HepG2 (cell line): ENCODE measurements around the gene GABRR2. TPM values are rescaled to one million over a fixed set of nuclear protein-coding genes. Genes with fewer than 3 reads are reported as not detected.

ENCODE experiments used
- ATAC-seq: fragments of 200-7000 bp; cut with Tn5 transposase; 3 replicates; pipeline ENCODE4 v1.9.1; 2020; ENCODE audit warnings: mild to moderate bottlenecking, moderate library complexity
- BruUV-seq: library from RNA; stranded (reverse); fragments of 400-500 nt; replicated peaks from 2 replicates; lab custom pipeline; 2021; lab: Mats Ljungman, UMichigan
- CTCF ChIA-PET: fragments of 300-600 bp; formaldehyde crosslinking; extraction: SDS; loops from one replicate; lab custom pipeline; 2021; ENCODE audit warnings: low total read pairs, inconsistent platforms, low intra/inter-chr PET ratio; lab: Yijun Ruan, JAX
- POLR2A ChIA-PET: fragments of 350-600 bp; sonication (Branson Sonifier 250); formaldehyde crosslinking; loops from one replicate; lab custom pipeline; 2020; ENCODE audit warnings: antibody characterized with exemption, inconsistent platforms; lab: Yijun Ruan, JAX
- DNase-seq: peaks from one replicate; pipeline ENCODE4 v3.0.0-alpha.2; 2015; ENCODE audit warnings: low spot score
- FAIRE-seq: peaks from 3 replicates; lab custom pipeline; 2011; peaks lifted over from hg19 to GRCh38; lab: Jason Lieb, UNC
- H2AFZ ChIP-seq: one replicate; pipeline ENCODE4 v1.6.1; 2011; ENCODE audit warnings: low read length, inconsistent platforms
- H3K27ac ChIP-seq: fragments of 300-600 bp; 3 replicates; pipeline ENCODE4 v1.8.0; 2011; ENCODE audit warnings: mixed run types, mild to moderate bottlenecking, mixed read lengths, low read length, inconsistent platforms; ENCODE audit not compliant: insufficient read depth; ENCODE audit errors: extremely low read length
- H3K27me3 ChIP-seq, 2 experiments: fragments of 200-600 bp in 1 of 2; 2 replicates in 1 of 2; 3 replicates in 1 of 2; pipeline versions ENCODE4 v1.6.0 to v1.8.0; 2011; ENCODE audit warnings: low read length in 2 of 2, mild to moderate bottlenecking in 2 of 2, moderate library complexity in 2 of 2, inconsistent platforms in 1 of 2; ENCODE audit not compliant: insufficient read depth in 2 of 2, control insufficient read depth in 1 of 2
- H3K36me3 ChIP-seq, 2 experiments: fragments of 200-600 bp in 1 of 2; replicated peaks in 1 of 2; 2 replicates in 1 of 2; 3 replicates in 1 of 2; pipeline versions ENCODE4 v1.5.1 to v1.8.0; 2011; ENCODE audit warnings: low read length in 2 of 2, inconsistent platforms in 1 of 2; ENCODE audit not compliant: insufficient read depth in 2 of 2, control insufficient read depth in 1 of 2
- H3K4me1 ChIP-seq: 2 replicates; pipeline ENCODE4 v1.5.1; 2012; ENCODE audit warnings: low read length, inconsistent platforms; ENCODE audit not compliant: insufficient read depth
- H3K4me2 ChIP-seq: 2 replicates; pipeline ENCODE4 v1.6.0; 2011; ENCODE audit warnings: low read depth, low read length, inconsistent platforms
- H3K4me3 ChIP-seq, 3 experiments: fragments of 200-600 bp in 1 of 3; sonication (generic), shearing (Covaris generic) in 1 of 3; replicated peaks in 1 of 3; 2 replicates each; pipeline ENCODE4 v1.5.1; 2011 to 2016; ENCODE audit warnings: low read length in 3 of 3, inconsistent platforms in 2 of 3, low read depth in 2 of 3, mild to moderate bottlenecking in 2 of 3, control low read depth in 1 of 3, mixed read lengths in 1 of 3; ENCODE audit not compliant: insufficient read depth in 1 of 3
- H3K79me2 ChIP-seq: one replicate; pipeline ENCODE4 v1.6.1; 2011; ENCODE audit warnings: low read length, inconsistent platforms; ENCODE audit not compliant: insufficient read depth
- H3K9ac ChIP-seq: 2 replicates; pipeline ENCODE4 v1.6.0; 2011; ENCODE audit warnings: mild to moderate bottlenecking, low read depth, low read length, inconsistent platforms; ENCODE audit not compliant: insufficient read depth
- H3K9me3 ChIP-seq: 2 replicates; pipeline ENCODE4 v1.5.1; 2012; ENCODE audit warnings: mild to moderate bottlenecking, low read length
- H4K20me1 ChIP-seq: 2 replicates; pipeline ENCODE4 v1.6.0; 2011; ENCODE audit warnings: inconsistent platforms, mild to moderate bottlenecking, low read length, moderate library complexity; ENCODE audit not compliant: insufficient read depth
- ATF7 ChIP-seq, 2 experiments: fragments of 450-650 bp in 1 of 2; sonication (generic) in 1 of 2; formaldehyde crosslinking in 1 of 2; IDR thresholded peaks; 2 replicates each; pipeline versions ENCODE4 v1.4.0 to v1.6.1; 2016 to 2020; ENCODE audit warnings: antibody characterized with exemption in 1 of 2, mild to moderate bottlenecking in 1 of 2, missing genetic modification reagents in 1 of 2
- FOXO1 ChIP-seq: sonication (generic); formaldehyde crosslinking; IDR thresholded peaks from 2 replicates; pipeline ENCODE4 v1.4.0; 2020; ENCODE audit warnings: missing genetic modification reagents
- GABPA ChIP-seq, 2 experiments: IDR thresholded peaks; 2 replicates each; pipeline ENCODE4 v1.6.1; 2011 to 2016; ENCODE audit warnings: low read depth in 2 of 2, low read length in 1 of 2, missing biosample characterization in 1 of 2, missing genetic modification characterization in 1 of 2
- POLR2AphosphoS5 ChIP-seq: IDR thresholded peaks from 2 replicates; pipeline ENCODE4 v1.6.1; 2012; ENCODE audit warnings: low read depth, low read length
- RELA ChIP-seq: sonication (generic); formaldehyde crosslinking; IDR thresholded peaks from 2 replicates; pipeline ENCODE4 v1.4.0; 2020; ENCODE audit warnings: missing genetic modification reagents
- SOX13 ChIP-seq, 3 experiments: fragments of 450-650 bp in 1 of 3; sonication (generic) in 1 of 3; formaldehyde crosslinking in 1 of 3; IDR thresholded peaks in 2 of 3; conservative IDR thresholded peaks in 1 of 3; 2 replicates each; pipeline versions ENCODE4 v1.5.0 to v1.6.1; 2016 to 2020; ENCODE audit warnings: antibody characterized with exemption in 1 of 3, mild to moderate bottlenecking in 1 of 3, missing compliant biosample characterization in 1 of 3, missing genetic modification reagents in 1 of 3, moderate library complexity in 1 of 3
- ZNF367 ChIP-seq: sonication (generic); formaldehyde crosslinking; IDR thresholded peaks from 2 replicates; pipeline ENCODE4 v1.4.0; 2020; ENCODE audit warnings: missing genetic modification reagents, borderline replicate concordance
- ZNF451 ChIP-seq: sonication (generic); formaldehyde crosslinking; IDR thresholded peaks from 2 replicates; pipeline ENCODE4 v1.5.0; 2020; ENCODE audit warnings: mild to moderate bottlenecking, missing genetic modification reagents
- ZNF605 ChIP-seq: sonication (generic); formaldehyde crosslinking; IDR thresholded peaks from 2 replicates; pipeline ENCODE4 v1.8.0; 2022; ENCODE audit warnings: mild to moderate bottlenecking, missing genetic modification reagents
- ZNF75D ChIP-seq: sonication (generic); formaldehyde crosslinking; IDR thresholded peaks from 2 replicates; pipeline ENCODE4 v1.8.1; 2023; ENCODE audit warnings: missing genetic modification reagents, mild to moderate bottlenecking, borderline replicate concordance
- WGBS: methylation state at CpG from one replicate; pipeline ENCODE4 v1.1.6; 2017; ENCODE audit warnings: low lambda C conversion rate; 5-methylcytosine and 5-hydroxymethylcytosine counted together
- in situ Hi-C: cut with HindIII; loops from 2 replicates; pipeline ENCODE4 v1.10.0; 2017; ENCODE audit warnings: low pct_unique_long_range_greater_than_20kb; ENCODE audit not compliant: extremely low pct_ligation_motif_present
- intact Hi-C: fragments of 100-400 bp; cut with micrococcal nuclease; formaldehyde crosslinking; loops from one replicate; pipeline ENCODE4 v1.10.0; 2022; ENCODE audit not compliant: unreplicated experiment
- polyA plus RNA-seq, 8 experiments: library from polyadenylated mRNA; depleted of rRNA in 3 of 8; stranded (reverse) in 7 of 8; unstranded in 1 of 8; fragments of >200 nt; fragmentation: Illumina TruSeq in 4 of 8; extraction: Trizol in 4 of 8; gene quantifications; 2 replicates each; pipeline versions ENCODE4 v1.2.1 to v1.2.3, GENCODE V29; 2011 to 2016; ENCODE audit warnings: low read depth in 4 of 8, missing spikeins in 1 of 8, mixed read lengths in 1 of 8; ENCODE audit not compliant: insufficient read depth in 1 of 8
- total RNA-seq, 5 experiments: library from RNA; depleted of rRNA; stranded (reverse); fragments of >200 nt; fragmentation: Illumina TruSeq; extraction: Trizol; gene quantifications; 2 replicates each; pipeline ENCODE4 v1.2.3, GENCODE V29; 2016; ENCODE audit warnings: low read depth in 1 of 5
- TF ChIP-seq, protein P1 (sequence below): sonication (generic); formaldehyde crosslinking; IDR thresholded peaks from 2 replicates; pipeline ENCODE4 v1.4.0; 2020; ENCODE audit warnings: low read depth, missing genetic modification reagents
- TF ChIP-seq, protein P2 (sequence below): sonication (generic); formaldehyde crosslinking; IDR thresholded peaks from 2 replicates; pipeline ENCODE4 v1.4.0; 2020; ENCODE audit warnings: missing genetic modification reagents, borderline replicate concordance
- TF ChIP-seq, protein P3 (sequence below): sonication (generic); formaldehyde crosslinking; IDR thresholded peaks from 2 replicates; pipeline ENCODE4 v1.5.0; 2020; ENCODE audit warnings: missing genetic modification reagents, mild to moderate bottlenecking, borderline replicate concordance
- TF ChIP-seq, protein P4 (sequence below): sonication (generic); formaldehyde crosslinking; IDR thresholded peaks from 2 replicates; pipeline ENCODE4 v1.8.0; 2022; ENCODE audit warnings: mild to moderate bottlenecking, missing genetic modification reagents, borderline replicate concordance

Gene GABRR2
- total and polyA plus RNA-seq, 2 of the 13 experiments (the other 11 are each of a cell fraction or from before 2014, with no cell fraction given) = 0.13 TPM; not detected in 1

DNA sequence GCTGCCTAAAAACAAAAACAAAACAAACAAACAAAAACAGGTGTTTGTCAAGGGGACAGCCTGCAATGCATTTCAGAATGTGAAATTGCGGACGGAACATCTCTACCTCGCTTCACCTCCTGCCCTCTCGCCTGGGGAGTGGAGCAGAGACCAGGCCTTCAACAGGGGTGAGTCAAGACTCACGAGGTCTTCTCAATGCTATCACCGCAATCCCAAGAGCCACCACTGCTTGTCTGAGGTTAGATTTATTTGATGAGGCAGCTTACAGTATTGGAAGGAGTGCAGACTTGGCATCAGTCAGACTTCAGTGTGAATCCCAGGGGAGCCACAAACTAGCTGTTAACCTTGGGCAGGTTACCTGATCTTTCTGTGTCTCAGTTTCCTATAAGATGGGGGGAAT lies 105.6 kb downstream of the GABRR2 start:
- no peaks in the 10 kb centered on the region for H3K9me3 ChIP-seq
- no peaks in the 10 kb centered on the region for H3K79me2 ChIP-seq
- DNase-seq (no peak), ATAC-seq (no peak), FAIRE-seq (no peak)
- WGBS = 59% methylated on average over 6 of the region's 6 CpGs
- H3K36me3 ChIP-seq = no peaks in the 10 kb centered on the region
- intact Hi-C loops = no loop called here
- H4K20me1 ChIP-seq = no peaks in the 10 kb centered on the region
- H3K4me2 ChIP-seq = no peak overlapping the region
- no peak overlapping the region for H3K27ac ChIP-seq
- BruUV-seq = no TSS peak
- in situ Hi-C loops = no loop called here
- no peak overlapping the region for H3K4me3 ChIP-seq
- POLR2A ChIA-PET = no interaction called here
- H3K27me3 ChIP-seq = no peaks in the 10 kb centered on the region
- H3K9ac ChIP-seq = no peak overlapping the region
- no peak overlapping the region for H2AFZ ChIP-seq
- H3K4me1 ChIP-seq = no peaks in the 10 kb centered on the region
- CTCF ChIA-PET = no interaction called here
- no peak for TF ChIP-seq ZNF451 (CRISPR knock-in tag)
- no peak for TF ChIP-seq ZNF367 (CRISPR knock-in tag)
- TF ChIP-seq, protein P1, sequence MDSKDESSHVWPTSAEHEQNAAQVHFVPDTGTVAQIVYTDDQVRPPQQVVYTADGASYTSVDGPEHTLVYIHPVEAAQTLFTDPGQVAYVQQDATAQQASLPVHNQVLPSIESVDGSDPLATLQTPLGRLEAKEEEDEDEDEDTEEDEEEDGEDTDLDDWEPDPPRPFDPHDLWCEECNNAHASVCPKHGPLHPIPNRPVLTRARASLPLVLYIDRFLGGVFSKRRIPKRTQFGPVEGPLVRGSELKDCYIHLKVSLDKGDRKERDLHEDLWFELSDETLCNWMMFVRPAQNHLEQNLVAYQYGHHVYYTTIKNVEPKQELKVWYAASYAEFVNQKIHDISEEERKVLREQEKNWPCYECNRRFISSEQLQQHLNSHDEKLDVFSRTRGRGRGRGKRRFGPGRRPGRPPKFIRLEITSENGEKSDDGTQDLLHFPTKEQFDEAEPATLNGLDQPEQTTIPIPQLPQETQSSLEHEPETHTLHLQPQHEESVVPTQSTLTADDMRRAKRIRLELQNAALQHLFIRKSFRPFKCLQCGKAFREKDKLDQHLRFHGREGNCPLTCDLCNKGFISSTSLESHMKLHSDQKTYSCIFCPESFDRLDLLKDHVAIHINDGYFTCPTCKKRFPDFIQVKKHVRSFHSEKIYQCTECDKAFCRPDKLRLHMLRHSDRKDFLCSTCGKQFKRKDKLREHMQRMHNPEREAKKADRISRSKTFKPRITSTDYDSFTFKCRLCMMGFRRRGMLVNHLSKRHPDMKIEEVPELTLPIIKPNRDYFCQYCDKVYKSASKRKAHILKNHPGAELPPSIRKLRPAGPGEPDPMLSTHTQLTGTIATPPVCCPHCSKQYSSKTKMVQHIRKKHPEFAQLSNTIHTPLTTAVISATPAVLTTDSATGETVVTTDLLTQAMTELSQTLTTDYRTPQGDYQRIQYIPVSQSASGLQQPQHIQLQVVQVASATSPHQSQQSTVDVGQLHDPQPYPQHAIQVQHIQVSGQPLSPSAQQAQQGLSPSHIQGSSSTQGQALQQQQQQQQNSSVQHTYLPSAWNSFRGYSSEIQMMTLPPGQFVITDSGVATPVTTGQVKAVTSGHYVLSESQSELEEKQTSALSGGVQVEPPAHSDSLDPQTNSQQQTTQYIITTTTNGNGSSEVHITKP (CRISPR knock-in tag) = no peak
- TF ChIP-seq POLR2AphosphoS5 = no peak
- no peak for TF ChIP-seq FOXO1 (CRISPR knock-in tag)
- TF ChIP-seq, protein P2, sequence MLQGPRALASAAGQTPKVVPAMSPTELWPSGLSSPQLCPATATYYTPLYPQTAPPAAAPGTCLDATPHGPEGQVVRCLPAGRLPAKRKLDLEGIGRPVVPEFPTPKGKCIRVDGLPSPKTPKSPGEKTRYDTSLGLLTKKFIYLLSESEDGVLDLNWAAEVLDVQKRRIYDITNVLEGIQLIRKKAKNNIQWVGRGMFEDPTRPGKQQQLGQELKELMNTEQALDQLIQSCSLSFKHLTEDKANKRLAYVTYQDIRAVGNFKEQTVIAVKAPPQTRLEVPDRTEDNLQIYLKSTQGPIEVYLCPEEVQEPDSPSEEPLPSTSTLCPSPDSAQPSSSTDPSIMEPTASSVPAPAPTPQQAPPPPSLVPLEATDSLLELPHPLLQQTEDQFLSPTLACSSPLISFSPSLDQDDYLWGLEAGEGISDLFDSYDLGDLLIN = no peak
- TF ChIP-seq, protein P3, sequence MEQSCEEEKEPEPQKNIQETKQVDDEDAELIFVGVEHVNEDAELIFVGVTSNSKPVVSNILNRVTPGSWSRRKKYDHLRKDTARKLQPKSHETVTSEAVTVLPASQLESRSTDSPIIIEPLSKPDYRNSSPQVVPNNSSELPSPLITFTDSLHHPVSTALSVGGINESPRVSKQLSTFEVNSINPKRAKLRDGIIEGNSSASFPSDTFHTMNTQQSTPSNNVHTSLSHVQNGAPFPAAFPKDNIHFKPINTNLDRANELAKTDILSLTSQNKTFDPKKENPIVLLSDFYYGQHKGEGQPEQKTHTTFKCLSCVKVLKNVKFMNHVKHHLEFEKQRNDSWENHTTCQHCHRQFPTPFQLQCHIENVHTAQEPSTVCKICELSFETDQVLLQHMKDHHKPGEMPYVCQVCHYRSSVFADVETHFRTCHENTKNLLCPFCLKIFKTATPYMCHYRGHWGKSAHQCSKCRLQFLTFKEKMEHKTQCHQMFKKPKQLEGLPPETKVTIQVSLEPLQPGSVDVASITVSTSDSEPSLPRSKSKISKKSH (CRISPR knock-in tag) = no peak
- no peak for TF ChIP-seq ZNF75D (CRISPR knock-in tag)
- TF ChIP-seq SOX13 (IDR thresholded peaks at IDR 0.05) = no peak
- no peak for TF ChIP-seq SOX13 (CRISPR knock-in tag; conservative IDR thresholded peaks at IDR 0.05 in 1 of 2, IDR thresholded peaks at IDR 0.05 in 1 of 2)
- TF ChIP-seq GABPA (IDR thresholded peaks at IDR 0.05; ENCODE audit: low read depth, low read length) = no peak
- no peak for TF ChIP-seq GABPA (CRISPR knock-in tag; IDR thresholded peaks at IDR 0.05; ENCODE audit: low read depth)
- no peak for TF ChIP-seq ZNF605
- no peak for TF ChIP-seq RELA (CRISPR knock-in tag)
- TF ChIP-seq ATF7 (IDR thresholded peaks at IDR 0.05) = no peak
- TF ChIP-seq ATF7 (CRISPR knock-in tag; IDR thresholded peaks at IDR 0.05) = no peak
- TF ChIP-seq, protein P4, sequence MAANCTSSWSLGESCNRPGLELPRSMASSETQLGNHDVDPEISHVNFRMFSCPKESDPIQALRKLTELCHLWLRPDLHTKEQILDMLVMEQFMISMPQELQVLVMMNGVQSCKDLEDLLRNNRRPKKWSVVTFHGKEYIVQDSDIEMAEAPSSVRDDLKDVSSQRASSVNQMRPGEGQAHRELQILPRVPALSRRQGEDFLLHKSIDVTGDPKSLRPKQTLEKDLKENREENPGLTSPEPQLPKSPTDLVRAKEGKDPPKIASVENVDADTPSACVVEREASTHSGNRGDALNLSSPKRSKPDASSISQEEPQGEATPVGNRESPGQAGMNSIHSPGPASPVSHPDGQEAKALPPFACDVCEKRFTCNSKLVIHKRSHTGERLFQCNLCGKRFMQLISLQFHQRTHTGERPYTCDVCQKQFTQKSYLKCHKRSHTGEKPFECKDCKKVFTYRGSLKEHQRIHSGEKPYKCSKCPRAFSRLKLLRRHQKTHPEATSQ = no peak
- TF ChIP-seq, all 625 proteins: peak for 0
